ENCODE data around the gene TCF19. TPM values are rescaled to one million over a fixed set of nuclear protein-coding genes. Genes with fewer than 3 reads are reported as not detected.

TCF19 gene
- total RNA-seq, 1 experiment from 2014 or later = 12.7 TPM

DNA sequence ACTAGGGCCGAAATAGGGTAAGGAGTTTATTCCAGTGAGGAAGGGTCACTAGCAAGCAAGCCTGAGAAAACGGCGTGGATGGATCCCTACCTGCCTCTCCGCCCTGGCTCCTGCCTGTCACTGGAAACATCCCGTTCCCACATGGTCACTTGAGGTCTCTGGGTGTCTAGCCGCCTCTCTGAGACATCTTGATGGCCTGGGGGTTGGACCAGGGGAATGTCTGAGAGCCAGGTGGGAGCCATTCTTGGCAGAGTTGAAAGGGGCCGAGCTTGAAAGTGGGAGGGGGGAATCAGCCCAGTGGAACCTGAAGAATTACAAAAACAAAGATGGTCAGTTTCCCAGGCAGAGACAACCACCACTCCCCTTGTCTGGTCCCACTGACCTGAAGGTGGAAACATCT, 1.7 kb upstream of the TCF19 start (continued):
- TF ChIP-seq, protein P1, sequence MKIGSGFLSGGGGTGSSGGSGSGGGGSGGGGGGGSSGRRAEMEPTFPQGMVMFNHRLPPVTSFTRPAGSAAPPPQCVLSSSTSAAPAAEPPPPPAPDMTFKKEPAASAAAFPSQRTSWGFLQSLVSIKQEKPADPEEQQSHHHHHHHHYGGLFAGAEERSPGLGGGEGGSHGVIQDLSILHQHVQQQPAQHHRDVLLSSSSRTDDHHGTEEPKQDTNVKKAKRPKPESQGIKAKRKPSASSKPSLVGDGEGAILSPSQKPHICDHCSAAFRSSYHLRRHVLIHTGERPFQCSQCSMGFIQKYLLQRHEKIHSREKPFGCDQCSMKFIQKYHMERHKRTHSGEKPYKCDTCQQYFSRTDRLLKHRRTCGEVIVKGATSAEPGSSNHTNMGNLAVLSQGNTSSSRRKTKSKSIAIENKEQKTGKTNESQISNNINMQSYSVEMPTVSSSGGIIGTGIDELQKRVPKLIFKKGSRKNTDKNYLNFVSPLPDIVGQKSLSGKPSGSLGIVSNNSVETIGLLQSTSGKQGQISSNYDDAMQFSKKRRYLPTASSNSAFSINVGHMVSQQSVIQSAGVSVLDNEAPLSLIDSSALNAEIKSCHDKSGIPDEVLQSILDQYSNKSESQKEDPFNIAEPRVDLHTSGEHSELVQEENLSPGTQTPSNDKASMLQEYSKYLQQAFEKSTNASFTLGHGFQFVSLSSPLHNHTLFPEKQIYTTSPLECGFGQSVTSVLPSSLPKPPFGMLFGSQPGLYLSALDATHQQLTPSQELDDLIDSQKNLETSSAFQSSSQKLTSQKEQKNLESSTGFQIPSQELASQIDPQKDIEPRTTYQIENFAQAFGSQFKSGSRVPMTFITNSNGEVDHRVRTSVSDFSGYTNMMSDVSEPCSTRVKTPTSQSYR (CRISPR knock-in tag; IDR thresholded peaks at IDR 0.05) = no peak
- TF ChIP-seq ELF4 (CRISPR knock-in tag; IDR thresholded peaks at IDR 0.05; ENCODE audit: low read depth) (no peak), NR1H2 (CRISPR knock-in tag; IDR thresholded peaks at IDR 0.05) (no peak), TEAD1 (CRISPR knock-in tag; IDR thresholded peaks at IDR 0.05) (no peak)
- TF ChIP-seq, protein P2, sequence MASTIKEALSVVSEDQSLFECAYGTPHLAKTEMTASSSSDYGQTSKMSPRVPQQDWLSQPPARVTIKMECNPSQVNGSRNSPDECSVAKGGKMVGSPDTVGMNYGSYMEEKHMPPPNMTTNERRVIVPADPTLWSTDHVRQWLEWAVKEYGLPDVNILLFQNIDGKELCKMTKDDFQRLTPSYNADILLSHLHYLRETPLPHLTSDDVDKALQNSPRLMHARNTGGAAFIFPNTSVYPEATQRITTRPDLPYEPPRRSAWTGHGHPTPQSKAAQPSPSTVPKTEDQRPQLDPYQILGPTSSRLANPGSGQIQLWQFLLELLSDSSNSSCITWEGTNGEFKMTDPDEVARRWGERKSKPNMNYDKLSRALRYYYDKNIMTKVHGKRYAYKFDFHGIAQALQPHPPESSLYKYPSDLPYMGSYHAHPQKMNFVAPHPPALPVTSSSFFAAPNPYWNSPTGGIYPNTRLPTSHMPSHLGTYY (CRISPR knock-in tag; IDR thresholded peaks at IDR 0.05) = no peak
- TF ChIP-seq, protein P3, sequence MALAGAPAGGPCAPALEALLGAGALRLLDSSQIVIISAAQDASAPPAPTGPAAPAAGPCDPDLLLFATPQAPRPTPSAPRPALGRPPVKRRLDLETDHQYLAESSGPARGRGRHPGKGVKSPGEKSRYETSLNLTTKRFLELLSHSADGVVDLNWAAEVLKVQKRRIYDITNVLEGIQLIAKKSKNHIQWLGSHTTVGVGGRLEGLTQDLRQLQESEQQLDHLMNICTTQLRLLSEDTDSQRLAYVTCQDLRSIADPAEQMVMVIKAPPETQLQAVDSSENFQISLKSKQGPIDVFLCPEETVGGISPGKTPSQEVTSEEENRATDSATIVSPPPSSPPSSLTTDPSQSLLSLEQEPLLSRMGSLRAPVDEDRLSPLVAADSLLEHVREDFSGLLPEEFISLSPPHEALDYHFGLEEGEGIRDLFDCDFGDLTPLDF (CRISPR knock-in tag; IDR thresholded peaks at IDR 0.05) = no peak
- TF ChIP-seq, protein P4, sequence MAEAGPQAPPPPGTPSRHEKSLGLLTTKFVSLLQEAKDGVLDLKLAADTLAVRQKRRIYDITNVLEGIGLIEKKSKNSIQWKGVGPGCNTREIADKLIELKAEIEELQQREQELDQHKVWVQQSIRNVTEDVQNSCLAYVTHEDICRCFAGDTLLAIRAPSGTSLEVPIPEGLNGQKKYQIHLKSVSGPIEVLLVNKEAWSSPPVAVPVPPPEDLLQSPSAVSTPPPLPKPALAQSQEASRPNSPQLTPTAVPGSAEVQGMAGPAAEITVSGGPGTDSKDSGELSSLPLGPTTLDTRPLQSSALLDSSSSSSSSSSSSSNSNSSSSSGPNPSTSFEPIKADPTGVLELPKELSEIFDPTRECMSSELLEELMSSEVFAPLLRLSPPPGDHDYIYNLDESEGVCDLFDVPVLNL (CRISPR knock-in tag; IDR thresholded peaks at IDR 0.05; ENCODE audit: borderline replicate concordance, low read depth) = no peak

DNA sequence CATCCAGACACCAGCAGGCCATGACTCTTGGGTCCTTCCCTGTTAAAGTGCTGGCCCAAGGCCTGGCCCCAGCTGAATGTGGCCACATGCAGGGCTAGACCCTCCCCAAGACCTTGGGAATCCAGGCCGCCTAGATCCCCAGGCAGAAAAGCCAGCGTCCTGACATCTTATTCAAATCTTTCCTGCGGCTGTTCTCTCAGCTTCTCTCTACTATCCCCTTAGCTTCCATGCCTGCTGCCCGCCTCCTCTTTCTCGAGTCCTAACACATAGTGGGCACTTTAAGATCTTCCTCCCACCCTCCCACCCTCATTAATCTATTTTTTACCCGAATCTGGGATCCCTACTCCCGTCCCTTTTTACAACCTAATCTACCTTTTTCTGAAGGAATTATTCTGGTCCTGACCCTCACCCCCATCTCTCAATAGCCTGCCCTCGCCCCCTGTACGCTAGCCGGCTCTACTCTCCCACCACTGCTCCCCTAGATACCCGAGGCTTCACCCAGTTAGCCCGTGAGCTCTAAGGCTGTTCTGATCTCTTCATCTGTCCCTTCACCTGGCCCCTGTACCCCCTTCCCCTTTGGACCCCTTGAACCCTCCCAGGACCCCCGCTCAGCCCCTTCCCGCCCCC, 763 bp upstream of the TCF19 start, which contains the start of gene CCHCR1:
TSS of gene CCHCR1 (minus strand) at position 290 of the 627 bp plus-strand sequence. CDS start at position 88, 202 bp downstream.
- peak within 1 kb of the TSS; percentile 96 for H3K4me3 Mint-ChIP-seq
- H3K27me3 Mint-ChIP-seq (ENCODE audit: low read depth) = no peaks in the 10 kb centered on the region
- peak within 1 kb of the TSS; percentile 93 for H3K27ac Mint-ChIP-seq
- CTCF ChIA-PET = interaction anchor here (0.5 to 2.8 kb wide), 15 partner anchors 9 to 242 kb away, joined by 3 to 19 read pairs (median 5); no protein-coding TSS in a partner anchor
- DNase-seq (ENCODE audit: low spot score) = no peak
- no peaks in the 10 kb centered on the region for H3K9me3 Mint-ChIP-seq
- peaks cover 35% of the 10 kb centered on the region for H3K36me3 Mint-ChIP-seq
- TF ChIP-seq, protein P5, sequence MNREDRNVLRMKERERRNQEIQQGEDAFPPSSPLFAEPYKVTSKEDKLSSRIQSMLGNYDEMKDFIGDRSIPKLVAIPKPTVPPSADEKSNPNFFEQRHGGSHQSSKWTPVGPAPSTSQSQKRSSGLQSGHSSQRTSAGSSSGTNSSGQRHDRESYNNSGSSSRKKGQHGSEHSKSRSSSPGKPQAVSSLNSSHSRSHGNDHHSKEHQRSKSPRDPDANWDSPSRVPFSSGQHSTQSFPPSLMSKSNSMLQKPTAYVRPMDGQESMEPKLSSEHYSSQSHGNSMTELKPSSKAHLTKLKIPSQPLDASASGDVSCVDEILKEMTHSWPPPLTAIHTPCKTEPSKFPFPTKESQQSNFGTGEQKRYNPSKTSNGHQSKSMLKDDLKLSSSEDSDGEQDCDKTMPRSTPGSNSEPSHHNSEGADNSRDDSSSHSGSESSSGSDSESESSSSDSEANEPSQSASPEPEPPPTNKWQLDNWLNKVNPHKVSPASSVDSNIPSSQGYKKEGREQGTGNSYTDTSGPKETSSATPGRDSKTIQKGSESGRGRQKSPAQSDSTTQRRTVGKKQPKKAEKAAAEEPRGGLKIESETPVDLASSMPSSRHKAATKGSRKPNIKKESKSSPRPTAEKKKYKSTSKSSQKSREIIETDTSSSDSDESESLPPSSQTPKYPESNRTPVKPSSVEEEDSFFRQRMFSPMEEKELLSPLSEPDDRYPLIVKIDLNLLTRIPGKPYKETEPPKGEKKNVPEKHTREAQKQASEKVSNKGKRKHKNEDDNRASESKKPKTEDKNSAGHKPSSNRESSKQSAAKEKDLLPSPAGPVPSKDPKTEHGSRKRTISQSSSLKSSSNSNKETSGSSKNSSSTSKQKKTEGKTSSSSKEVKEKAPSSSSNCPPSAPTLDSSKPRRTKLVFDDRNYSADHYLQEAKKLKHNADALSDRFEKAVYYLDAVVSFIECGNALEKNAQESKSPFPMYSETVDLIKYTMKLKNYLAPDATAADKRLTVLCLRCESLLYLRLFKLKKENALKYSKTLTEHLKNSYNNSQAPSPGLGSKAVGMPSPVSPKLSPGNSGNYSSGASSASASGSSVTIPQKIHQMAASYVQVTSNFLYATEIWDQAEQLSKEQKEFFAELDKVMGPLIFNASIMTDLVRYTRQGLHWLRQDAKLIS (CRISPR knock-in tag; IDR thresholded peaks at IDR 0.05; ENCODE audit: borderline replicate concordance) = no peak
- TF ChIP-seq ESRRA (CRISPR knock-in tag; IDR thresholded peaks at IDR 0.05; ENCODE audit: borderline replicate concordance) = no peak
- TF ChIP-seq OVOL2 (CRISPR knock-in tag; IDR thresholded peaks at IDR 0.05; ENCODE audit: borderline replicate concordance) = no peak
- TF ChIP-seq, protein P6, sequence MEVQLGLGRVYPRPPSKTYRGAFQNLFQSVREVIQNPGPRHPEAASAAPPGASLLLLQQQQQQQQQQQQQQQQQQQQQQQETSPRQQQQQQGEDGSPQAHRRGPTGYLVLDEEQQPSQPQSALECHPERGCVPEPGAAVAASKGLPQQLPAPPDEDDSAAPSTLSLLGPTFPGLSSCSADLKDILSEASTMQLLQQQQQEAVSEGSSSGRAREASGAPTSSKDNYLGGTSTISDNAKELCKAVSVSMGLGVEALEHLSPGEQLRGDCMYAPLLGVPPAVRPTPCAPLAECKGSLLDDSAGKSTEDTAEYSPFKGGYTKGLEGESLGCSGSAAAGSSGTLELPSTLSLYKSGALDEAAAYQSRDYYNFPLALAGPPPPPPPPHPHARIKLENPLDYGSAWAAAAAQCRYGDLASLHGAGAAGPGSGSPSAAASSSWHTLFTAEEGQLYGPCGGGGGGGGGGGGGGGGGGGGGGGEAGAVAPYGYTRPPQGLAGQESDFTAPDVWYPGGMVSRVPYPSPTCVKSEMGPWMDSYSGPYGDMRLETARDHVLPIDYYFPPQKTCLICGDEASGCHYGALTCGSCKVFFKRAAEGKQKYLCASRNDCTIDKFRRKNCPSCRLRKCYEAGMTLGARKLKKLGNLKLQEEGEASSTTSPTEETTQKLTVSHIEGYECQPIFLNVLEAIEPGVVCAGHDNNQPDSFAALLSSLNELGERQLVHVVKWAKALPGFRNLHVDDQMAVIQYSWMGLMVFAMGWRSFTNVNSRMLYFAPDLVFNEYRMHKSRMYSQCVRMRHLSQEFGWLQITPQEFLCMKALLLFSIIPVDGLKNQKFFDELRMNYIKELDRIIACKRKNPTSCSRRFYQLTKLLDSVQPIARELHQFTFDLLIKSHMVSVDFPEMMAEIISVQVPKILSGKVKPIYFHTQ (CRISPR knock-in tag; IDR thresholded peaks at IDR 0.05) = no peak
- no peak for TF ChIP-seq NFATC4 (CRISPR knock-in tag; IDR thresholded peaks at IDR 0.05)
- peak; percentile 5 for ATAC-seq
- POLR2A ChIA-PET = interaction anchor here (0.5 to 3.6 kb wide), 5 partner anchors 12 to 23 kb away, joined by 3 to 44 read pairs (median 6); partner anchors contain the start of gene POU5F1
- H3K4me1 Mint-ChIP-seq = peaks cover 34% of the 10 kb centered on the region

Measured in WTC11 (cell line).